ENCODE data around the gene LRRC18. TPM values are rescaled to one million over a fixed set of nuclear protein-coding genes. Genes with fewer than 3 reads are reported as not detected.
A peak's percentile ranks its signal among the peaks of the same experiment; 100 is the strongest.

LRRC18 gene
- total and polyA plus RNA-seq, 7 experiments from 2014 or later: not detected

- Mint-ChIP-seq H3K4me3 (no peak overlapping the region), H3K27ac (no peak overlapping the region), H3K4me1 (no peaks in the 10 kb centered on the region), H3K36me3 (no peaks in the 10 kb centered on the region), H3K9me3 (peaks cover 0 to 4% (median 0%) of the 10 kb centered on the region in 11 donors), H3K27me3 (peaks cover 0 to 10% (median 0%) of the 10 kb centered on the region in 5 donors)
- no peak overlapping the region for H3K27ac ChIP-seq (ENCODE audit: low read depth, low read length)
- no peaks in the 10 kb centered on the region for H3K4me1 ChIP-seq (ENCODE audit: control insufficient read depth in 2 of 2, insufficient read depth in 2 of 2, low read length in 2 of 2)
- no peaks in the 10 kb centered on the region for H3K36me3 ChIP-seq (ENCODE audit: control insufficient read depth in 2 of 3, insufficient read depth in 3 of 3, low read length in 3 of 3)
- POLR2A ChIA-PET: no interaction called here
- intact Hi-C loops (cut with micrococcal nuclease): no loop called here
- DNase-seq (no peak), ATAC-seq (no peak)
- CTCF ChIA-PET: no interaction called here
- no peak overlapping the region for H3K4me3 ChIP-seq (ENCODE audit: low read length)
- no peaks in the 10 kb centered on the region for H3K27me3 ChIP-seq (ENCODE audit: control insufficient read depth in 2 of 2, insufficient read depth in 2 of 2, low read length in 2 of 2)
- no peaks in the 10 kb centered on the region for H3K9me3 ChIP-seq (ENCODE audit: control insufficient read depth in 2 of 3, low read length in 3 of 3)
These were observed 36.5 kb downstream of the LRRC18 start for GRCh38 chr10:48903151-48903550.

- Histone ChIP-seq H3K4me3 (ENCODE audit: low read length) (no peak overlapping the region), H3K27ac (ENCODE audit: low read depth, low read length) (no peak overlapping the region), H3K9me3 (ENCODE audit: control insufficient read depth in 2 of 3, low read length in 3 of 3) (no peaks in the 10 kb centered on the region), H3K4me1 (ENCODE audit: control insufficient read depth in 2 of 2, insufficient read depth in 2 of 2, low read length in 2 of 2) (no peaks in the 10 kb centered on the region), H3K36me3 (ENCODE audit: control insufficient read depth in 2 of 3, insufficient read depth in 3 of 3, low read length in 3 of 3) (no peaks in the 10 kb centered on the region), H3K27me3 (ENCODE audit: control insufficient read depth in 2 of 2, insufficient read depth in 2 of 2, low read length in 2 of 2) (no peaks in the 10 kb centered on the region)
- CTCF ChIA-PET: no interaction called here
- Mint-ChIP-seq H3K4me3 (no peak overlapping the region), H3K9me3 (peaks cover 0 to 4% (median 0%) of the 10 kb centered on the region in 11 donors), H3K27ac (no peak overlapping the region), H3K27me3 (peaks cover 0 to 8% (median 0%) of the 10 kb centered on the region in 5 donors), H3K4me1 (no peaks in the 10 kb centered on the region), H3K36me3 (no peaks in the 10 kb centered on the region)
- ATAC-seq (no peak), DNase-seq (no peak)
- intact Hi-C loops (cut with micrococcal nuclease): no loop called here
- POLR2A ChIA-PET: no interaction called here
These were observed 37.5 kb downstream of the LRRC18 start for GRCh38 chr10:48902096-48902495.

GRCh38 chr10:48901319-48901718 is 38.3 kb downstream of the LRRC18 start:
- H3K4me3 ChIP-seq (ENCODE audit: low read length): no peak overlapping the region
- H3K27ac ChIP-seq (ENCODE audit: low read depth, low read length): no peak overlapping the region
- ChIA-PET POLR2A (no interaction called here), CTCF (no interaction called here)
- Mint-ChIP-seq H3K27ac (no peak overlapping the region), H3K27me3 (peaks cover 0 to 4% (median 0%) of the 10 kb centered on the region in 5 donors), H3K4me3 (no peak overlapping the region), H3K36me3 (no peaks in the 10 kb centered on the region), H3K9me3 (peaks cover 0 to 4% (median 0%) of the 10 kb centered on the region in 11 donors), H3K4me1 (no peaks in the 10 kb centered on the region)
- no peak for ATAC-seq
- intact Hi-C loops (cut with micrococcal nuclease): no loop called here
- H3K36me3 ChIP-seq (ENCODE audit: control insufficient read depth in 2 of 3, insufficient read depth in 3 of 3, low read length in 3 of 3): no peaks in the 10 kb centered on the region
- no peaks in the 10 kb centered on the region for H3K4me1 ChIP-seq (ENCODE audit: control insufficient read depth in 2 of 2, insufficient read depth in 2 of 2, low read length in 2 of 2)
- H3K9me3 ChIP-seq (ENCODE audit: control insufficient read depth in 2 of 3, low read length in 3 of 3): no peaks in the 10 kb centered on the region
- no peaks in the 10 kb centered on the region for H3K27me3 ChIP-seq (ENCODE audit: control insufficient read depth in 2 of 2, insufficient read depth in 2 of 2, low read length in 2 of 2)
- DNase-seq: no peak

GRCh38 chr10:48900371-48900801 is 39.3 kb downstream of the LRRC18 start:
- CTCF ChIA-PET: no interaction called here
- Histone ChIP-seq H3K4me1 (ENCODE audit: control insufficient read depth in 2 of 2, insufficient read depth in 2 of 2, low read length in 2 of 2) (no peaks in the 10 kb centered on the region), H3K27ac (ENCODE audit: low read depth, low read length) (no peak overlapping the region), H3K4me3 (ENCODE audit: low read length) (no peak overlapping the region), H3K27me3 (ENCODE audit: control insufficient read depth in 2 of 2, insufficient read depth in 2 of 2, low read length in 2 of 2) (no peaks in the 10 kb centered on the region), H3K36me3 (ENCODE audit: control insufficient read depth in 2 of 3, insufficient read depth in 3 of 3, low read length in 3 of 3) (no peaks in the 10 kb centered on the region), H3K9me3 (ENCODE audit: control insufficient read depth in 2 of 3, low read length in 3 of 3) (no peaks in the 10 kb centered on the region)
- peak; percentile 46 for ATAC-seq
- no peak for DNase-seq
- H3K27ac Mint-ChIP-seq: no peak overlapping the region
- peaks cover 0 to 4% (median 0%) of the 10 kb centered on the region in 11 donors for H3K9me3 Mint-ChIP-seq
- peaks cover 0 to 4% (median 0%) of the 10 kb centered on the region in 5 donors for H3K27me3 Mint-ChIP-seq
- H3K4me1 Mint-ChIP-seq: no peaks in the 10 kb centered on the region
- intact Hi-C loops (cut with micrococcal nuclease): no loop called here
- POLR2A ChIA-PET: no interaction called here
- no peaks in the 10 kb centered on the region for H3K36me3 Mint-ChIP-seq
- H3K4me3 Mint-ChIP-seq: no peak overlapping the region

- Histone ChIP-seq H3K4me3 (ENCODE audit: low read length) (no peak overlapping the region), H3K4me1 (ENCODE audit: control insufficient read depth in 2 of 2, insufficient read depth in 2 of 2, low read length in 2 of 2) (no peaks in the 10 kb centered on the region), H3K36me3 (ENCODE audit: control insufficient read depth in 2 of 3, insufficient read depth in 3 of 3, low read length in 3 of 3) (no peaks in the 10 kb centered on the region), H3K27me3 (ENCODE audit: control insufficient read depth in 2 of 2, insufficient read depth in 2 of 2, low read length in 2 of 2) (no peaks in the 10 kb centered on the region), H3K27ac (ENCODE audit: low read depth, low read length) (no peak overlapping the region), H3K9me3 (ENCODE audit: control insufficient read depth in 2 of 3, low read length in 3 of 3) (no peaks in the 10 kb centered on the region)
- CTCF ChIA-PET: no interaction called here
- H3K9me3 Mint-ChIP-seq: peaks cover 0 to 4% (median 0%) of the 10 kb centered on the region in 11 donors
- no peak for ATAC-seq
- intact Hi-C loops (cut with micrococcal nuclease): no loop called here
- no peak for DNase-seq
- POLR2A ChIA-PET: no interaction called here
- H3K4me3 Mint-ChIP-seq: no peak overlapping the region
- H3K36me3 Mint-ChIP-seq: no peaks in the 10 kb centered on the region
- H3K4me1 Mint-ChIP-seq: no peaks in the 10 kb centered on the region
- H3K27ac Mint-ChIP-seq: no peak overlapping the region
- peaks cover 0 to 4% (median 0%) of the 10 kb centered on the region in 5 donors for H3K27me3 Mint-ChIP-seq
These were observed 39.9 kb downstream of the LRRC18 start for GRCh38 chr10:48899781-48900180.

- H3K27ac ChIP-seq (ENCODE audit: low read depth, low read length): no peak overlapping the region
- no peaks in the 10 kb centered on the region for H3K4me1 Mint-ChIP-seq
- H3K4me3 ChIP-seq (ENCODE audit: low read length): no peak overlapping the region
- no peaks in the 10 kb centered on the region for H3K4me1 ChIP-seq (ENCODE audit: control insufficient read depth in 2 of 2, insufficient read depth in 2 of 2, low read length in 2 of 2)
- no peaks in the 10 kb centered on the region for H3K27me3 Mint-ChIP-seq
- no peaks in the 10 kb centered on the region for H3K27me3 ChIP-seq (ENCODE audit: control insufficient read depth in 2 of 2, insufficient read depth in 2 of 2, low read length in 2 of 2)
- H3K9me3 Mint-ChIP-seq: peaks cover 0 to 4% (median 0%) of the 10 kb centered on the region in 11 donors
- DNase-seq: no peak
- ChIA-PET POLR2A (no interaction called here), CTCF (interaction anchor here (0.6 to 0.7 kb wide), 2 partner anchors 9 to 12 kb away, joined by 3 read pairs; no protein-coding TSS in a partner anchor)
- intact Hi-C loops (cut with micrococcal nuclease): no loop called here
- no peak for ATAC-seq
- H3K36me3 ChIP-seq (ENCODE audit: control insufficient read depth in 2 of 3, insufficient read depth in 3 of 3, low read length in 3 of 3): no peaks in the 10 kb centered on the region
- H3K27ac Mint-ChIP-seq: no peak overlapping the region
- H3K9me3 ChIP-seq (ENCODE audit: control insufficient read depth in 2 of 3, low read length in 3 of 3): no peaks in the 10 kb centered on the region
- no peak overlapping the region for H3K4me3 Mint-ChIP-seq
- H3K36me3 Mint-ChIP-seq: no peaks in the 10 kb centered on the region
These were observed 41.2 kb downstream of the LRRC18 start for GRCh38 chr10:48898426-48898825.

- Mint-ChIP-seq H3K36me3 (no peaks in the 10 kb centered on the region), H3K4me1 (peaks cover 0 to 2% (median 0%) of the 10 kb centered on the region in 7 donors), H3K9me3 (peaks cover 0 to 4% (median 0%) of the 10 kb centered on the region in 11 donors), H3K27me3 (no peaks in the 10 kb centered on the region), H3K27ac (no peak overlapping the region), H3K4me3 (no peak overlapping the region)
- intact Hi-C loops (cut with micrococcal nuclease): no loop called here
- no peak overlapping the region for H3K27ac ChIP-seq (ENCODE audit: low read depth, low read length)
- ATAC-seq (no peak), DNase-seq (no peak)
- H3K4me1 ChIP-seq (ENCODE audit: control insufficient read depth in 2 of 2, insufficient read depth in 2 of 2, low read length in 2 of 2): no peaks in the 10 kb centered on the region
- no peaks in the 10 kb centered on the region for H3K9me3 ChIP-seq (ENCODE audit: control insufficient read depth in 2 of 3, low read length in 3 of 3)
- no peak overlapping the region for H3K4me3 ChIP-seq (ENCODE audit: low read length)
- H3K27me3 ChIP-seq (ENCODE audit: control insufficient read depth in 2 of 2, insufficient read depth in 2 of 2, low read length in 2 of 2): no peaks in the 10 kb centered on the region
- H3K36me3 ChIP-seq (ENCODE audit: control insufficient read depth in 2 of 3, insufficient read depth in 3 of 3, low read length in 3 of 3): no peaks in the 10 kb centered on the region
- ChIA-PET POLR2A (no interaction called here), CTCF (no interaction called here)
These were observed 42.2 kb downstream of the LRRC18 start for GRCh38 chr10:48897441-48897790.
